Measurements from ENCODE around the gene C2CD4D.
"Not testable (repeated sequence)": the region's sequence is repeated elsewhere in the genome, so short reads cannot be mapped to it uniquely, and the experiment has no call there.

The C2CD4D gene

GRCh38 chr1:151858030-151858746, 18.6 kb upstream of the C2CD4D start:
- no peak for DNase-seq

- no peak for DNase-seq
Measured at GRCh38 chr1:151855933-151856332, 16.3 kb upstream of the C2CD4D start.

- DNase-seq: not testable (repeated sequence)
Measured at GRCh38 chr1:151855516-151855915, 15.9 kb upstream of the C2CD4D start.

GRCh38 chr1:151854658-151855057, 15.0 kb upstream of the C2CD4D start:
- no peak for DNase-seq

- no peak for DNase-seq
Measured at GRCh38 chr1:151853411-151853943, 13.9 kb upstream of the C2CD4D start, which contains the start of gene THEM5. THEM5 (minus strand) TSS chr1:151853712; CDS start chr1:151853565, 147 bp downstream.

- no peak for DNase-seq
Measured at GRCh38 chr1:151852733-151853132, 13.1 kb upstream of the C2CD4D start.

- DNase-seq: no peak
Measured at GRCh38 chr1:151851886-151852285, 12.3 kb upstream of the C2CD4D start.

GRCh38 chr1:151849871-151850270, 10.3 kb upstream of the C2CD4D start:
- DNase-seq: no peak

GRCh38 chr1:151849126-151849525, 9.5 kb upstream of the C2CD4D start:
- no peak for DNase-seq

GRCh38 chr1:151847867-151848596, 8.4 kb upstream of the C2CD4D start:
- DNase-seq: no peak

- no peak for DNase-seq
Measured at GRCh38 chr1:151846686-151847237, 7.1 kb upstream of the C2CD4D start.

GRCh38 chr1:151846062-151846568, 6.5 kb upstream of the C2CD4D start:
- DNase-seq: no peak

GRCh38 chr1:151843398-151843797, 3.8 kb upstream of the C2CD4D start:
- DNase-seq: no peak

- DNase-seq: no peak
Measured at GRCh38 chr1:151841141-151841540, 1.5 kb upstream of the C2CD4D start.

GRCh38 chr1:151840421-151840820, 801 bp upstream of the C2CD4D start:
- DNase-seq: no peak

GRCh38 chr1:151839082-151839412, 573 bp downstream of the C2CD4D start:
- DNase-seq: no peak

GRCh38 chr1:151838222-151839081, 1.2 kb downstream of the C2CD4D start:
- DNase-seq: peak; percentile 41

GRCh38 chr1:151837884-151838221, 1.8 kb downstream of the C2CD4D start:
- DNase-seq: no peak

- DNase-seq: no peak
Measured at GRCh38 chr1:151837197-151837596, 2.4 kb downstream of the C2CD4D start.

GRCh38 chr1:151835596-151835995, 4.0 kb downstream of the C2CD4D start:
- no peak for DNase-seq

GRCh38 chr1:151834239-151834638, 5.4 kb downstream of the C2CD4D start:
- DNase-seq: no peak

GRCh38 chr1:151833172-151833900, 6.3 kb downstream of the C2CD4D start:
- DNase-seq: no peak

All from right hindlimb (tissue), 1 donor.